ENCODE measurements around the gene PODXL2. TPM values are rescaled to one million over a fixed set of nuclear protein-coding genes. Genes with fewer than 3 reads are reported as not detected.
"Not testable (repeated sequence)": the region's sequence is repeated elsewhere in the genome, so short reads cannot be mapped to it uniquely, and the experiment has no call there.

The PODXL2 gene
- polyA plus RNA-seq, 1 donor: 44.6 TPM

GRCh38 chr3:127689266-127689860 lies 60.4 kb downstream of the PODXL2 start:
- DNase-seq: no peak

- DNase-seq: no peak
Observed at GRCh38 chr3:127690106-127690505, 61.1 kb downstream of the PODXL2 start.

GRCh38 chr3:127690823-127691452 lies 62.0 kb downstream of the PODXL2 start:
- DNase-seq: no peak

- no peak for DNase-seq
Observed at GRCh38 chr3:127691489-127691888, 62.5 kb downstream of the PODXL2 start.

GRCh38 chr3:127691974-127692373 lies 63.0 kb downstream of the PODXL2 start:
- DNase-seq: no peak

- no peak for DNase-seq
Observed at GRCh38 chr3:127692501-127693335, 63.7 kb downstream of the PODXL2 start.

GRCh38 chr3:127693336-127693843 lies 64.4 kb downstream of the PODXL2 start:
- DNase-seq: no peak

- DNase-seq: no peak
Observed at GRCh38 chr3:127694467-127695215, 65.7 kb downstream of the PODXL2 start.

GRCh38 chr3:127697551-127698240 lies 68.7 kb downstream of the PODXL2 start:
- no peak for DNase-seq

- DNase-seq: no peak
Observed at GRCh38 chr3:127698286-127698685, 69.3 kb downstream of the PODXL2 start.

GRCh38 chr3:127698691-127699415 lies 69.9 kb downstream of the PODXL2 start:
- no peak for DNase-seq

- no peak for DNase-seq
Observed at GRCh38 chr3:127699416-127700300, 70.7 kb downstream of the PODXL2 start.

GRCh38 chr3:127700406-127700805 lies 71.4 kb downstream of the PODXL2 start:
- DNase-seq: no peak

GRCh38 chr3:127701280-127701911 lies 72.4 kb downstream of the PODXL2 start:
- no peak for DNase-seq

GRCh38 chr3:127702151-127702578 lies 73.2 kb downstream of the PODXL2 start:
- no peak for DNase-seq

- not testable (repeated sequence) for DNase-seq
Observed at GRCh38 chr3:127704840-127705239, 75.9 kb downstream of the PODXL2 start.

- no peak for DNase-seq
Observed at GRCh38 chr3:127706312-127706711, 77.3 kb downstream of the PODXL2 start.

GRCh38 chr3:127706785-127707351 lies 77.9 kb downstream of the PODXL2 start:
- no peak for DNase-seq

GRCh38 chr3:127707851-127708411 lies 78.9 kb downstream of the PODXL2 start:
- DNase-seq: no peak

Measured in left kidney (tissue), 2 donors.